GM18502 (cell line): ENCODE measurements around the gene ST6GALNAC4.
A peak's percentile ranks its signal among the peaks of the same experiment; 100 is the strongest.

Experiments used
- ATAC-seq: cut with Tn5 transposase; IDR thresholded peaks from one replicate; pipeline ENCODE4 v1.9.1; 2021; ENCODE audit warnings: mild to moderate bottlenecking; ENCODE audit not compliant: unreplicated experiment, poor library complexity

ST6GALNAC4 gene

GRCh38 chr9:127947841-127948710, 31.2 kb upstream of the ST6GALNAC4 start:
- ATAC-seq, result no peak

- no peak for ATAC-seq
Observed at GRCh38 chr9:127946728-127947127, 29.9 kb upstream of the ST6GALNAC4 start.

- ATAC-seq, result no peak
Observed at GRCh38 chr9:127945942-127946341, 29.1 kb upstream of the ST6GALNAC4 start.

- no peak for ATAC-seq
Observed at GRCh38 chr9:127945338-127945737, 28.5 kb upstream of the ST6GALNAC4 start.

GRCh38 chr9:127944586-127945218, 27.9 kb upstream of the ST6GALNAC4 start:
- no peak for ATAC-seq

GRCh38 chr9:127943731-127944144, 26.9 kb upstream of the ST6GALNAC4 start:
- ATAC-seq, result peak; percentile 55

- no peak for ATAC-seq
Observed at GRCh38 chr9:127943011-127943662, 26.3 kb upstream of the ST6GALNAC4 start.

GRCh38 chr9:127942216-127943010, 25.6 kb upstream of the ST6GALNAC4 start:
- ATAC-seq, result no peak

GRCh38 chr9:127941961-127942215, 25.0 kb upstream of the ST6GALNAC4 start:
- no peak for ATAC-seq

GRCh38 chr9:127941062-127941960, 24.5 kb upstream of the ST6GALNAC4 start:
- ATAC-seq, result no peak

GRCh38 chr9:127940593-127940992, 23.8 kb upstream of the ST6GALNAC4 start:
- ATAC-seq, result no peak

- ATAC-seq, result no peak
Observed at GRCh38 chr9:127938298-127938690, 21.5 kb upstream of the ST6GALNAC4 start.

GRCh38 chr9:127937388-127938297, 20.8 kb upstream of the ST6GALNAC4 start, which contains the start of gene DPM2:
DPM2 (minus strand) TSS chr9:127937854; CDS start chr9:127937820, 34 bp downstream.
- ATAC-seq, result peak; percentile 87

GRCh38 chr9:127937056-127937387, 20.2 kb upstream of the ST6GALNAC4 start:
- ATAC-seq, result no peak

GRCh38 chr9:127936347-127936852, 19.6 kb upstream of the ST6GALNAC4 start:
- ATAC-seq, result no peak

GRCh38 chr9:127935765-127936221, 19.0 kb upstream of the ST6GALNAC4 start:
- ATAC-seq, result no peak

GRCh38 chr9:127934986-127935385, 18.1 kb upstream of the ST6GALNAC4 start:
- ATAC-seq, result no peak

GRCh38 chr9:127934248-127934647, 17.4 kb upstream of the ST6GALNAC4 start:
- no peak for ATAC-seq
